ENCODE data around the gene SKOR1.

The SKOR1 gene

DNA sequence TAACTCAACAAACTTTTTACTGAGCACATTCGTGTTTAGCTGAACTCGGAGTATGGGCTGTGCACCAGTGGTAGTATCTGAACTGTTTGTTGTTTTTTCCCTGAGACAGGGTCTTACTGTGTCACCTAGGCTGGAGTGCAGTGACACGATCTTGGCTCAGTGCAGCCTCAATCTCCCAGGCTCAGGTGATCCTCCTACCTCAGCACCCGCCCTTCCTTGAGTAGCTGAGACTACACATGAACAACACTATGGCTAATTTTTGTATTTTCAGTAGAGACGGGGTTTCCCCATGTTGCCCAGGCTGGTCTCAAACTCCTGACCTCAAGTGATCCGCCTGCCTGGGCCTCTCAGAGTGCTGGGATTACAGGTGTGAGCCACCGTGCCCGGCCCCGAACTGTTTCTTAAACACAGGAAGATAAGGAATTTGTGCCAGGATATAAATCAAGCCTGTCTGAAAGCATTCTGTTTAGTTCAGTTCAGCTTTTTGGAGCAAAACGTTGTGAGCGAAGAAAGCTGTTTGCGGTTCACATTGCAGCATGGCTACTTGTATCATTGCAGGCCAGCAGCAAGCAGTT, 40.4 kb upstream of the SKOR1 start:
- no peak for DNase-seq (ENCODE audit: low read depth)
- TF ChIP-seq, protein P1, sequence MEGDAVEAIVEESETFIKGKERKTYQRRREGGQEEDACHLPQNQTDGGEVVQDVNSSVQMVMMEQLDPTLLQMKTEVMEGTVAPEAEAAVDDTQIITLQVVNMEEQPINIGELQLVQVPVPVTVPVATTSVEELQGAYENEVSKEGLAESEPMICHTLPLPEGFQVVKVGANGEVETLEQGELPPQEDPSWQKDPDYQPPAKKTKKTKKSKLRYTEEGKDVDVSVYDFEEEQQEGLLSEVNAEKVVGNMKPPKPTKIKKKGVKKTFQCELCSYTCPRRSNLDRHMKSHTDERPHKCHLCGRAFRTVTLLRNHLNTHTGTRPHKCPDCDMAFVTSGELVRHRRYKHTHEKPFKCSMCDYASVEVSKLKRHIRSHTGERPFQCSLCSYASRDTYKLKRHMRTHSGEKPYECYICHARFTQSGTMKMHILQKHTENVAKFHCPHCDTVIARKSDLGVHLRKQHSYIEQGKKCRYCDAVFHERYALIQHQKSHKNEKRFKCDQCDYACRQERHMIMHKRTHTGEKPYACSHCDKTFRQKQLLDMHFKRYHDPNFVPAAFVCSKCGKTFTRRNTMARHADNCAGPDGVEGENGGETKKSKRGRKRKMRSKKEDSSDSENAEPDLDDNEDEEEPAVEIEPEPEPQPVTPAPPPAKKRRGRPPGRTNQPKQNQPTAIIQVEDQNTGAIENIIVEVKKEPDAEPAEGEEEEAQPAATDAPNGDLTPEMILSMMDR (conservative IDR thresholded peaks at IDR 0.05; ENCODE audit: low read length), result no peak

GRCh38 chr15:67785431-67785830, 39.9 kb upstream of the SKOR1 start:
- TF ChIP-seq, protein P1 (conservative IDR thresholded peaks at IDR 0.05; ENCODE audit: low read length), result no peak
- H3K4me3 ChIP-seq (ENCODE audit: low read length), result no peak overlapping the region
- DNase-seq (ENCODE audit: low read depth), result no peak

More for the DNA sequence above, 40.4 kb upstream of the SKOR1 start:
- H3K4me3 ChIP-seq (ENCODE audit: low read length), result no peak overlapping the region

DNA sequence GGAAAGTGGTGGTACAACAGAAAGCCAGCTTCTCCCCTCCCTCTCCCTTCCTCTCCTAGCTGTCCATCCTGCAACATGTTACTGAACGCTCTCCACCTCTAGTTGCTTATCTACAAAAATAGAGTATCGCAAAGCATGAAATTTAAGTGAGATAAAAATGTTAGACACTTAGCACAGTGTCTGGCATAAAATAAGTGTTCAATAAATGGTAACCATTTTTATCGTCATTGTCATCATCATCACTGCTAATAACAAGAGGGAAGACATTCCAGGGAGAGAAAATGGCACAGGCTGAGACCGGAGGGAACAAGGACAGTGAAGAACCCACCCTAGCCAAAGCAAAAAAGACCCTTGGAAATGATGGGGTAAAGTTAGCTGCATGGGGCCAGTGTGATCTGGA, 38.7 kb upstream of the SKOR1 start:
- no peak overlapping the region for H3K4me3 ChIP-seq (ENCODE audit: low read length)
- no peak for DNase-seq (ENCODE audit: low read depth)
- TF ChIP-seq, protein P1 (conservative IDR thresholded peaks at IDR 0.05; ENCODE audit: low read length), result no peak

DNA sequence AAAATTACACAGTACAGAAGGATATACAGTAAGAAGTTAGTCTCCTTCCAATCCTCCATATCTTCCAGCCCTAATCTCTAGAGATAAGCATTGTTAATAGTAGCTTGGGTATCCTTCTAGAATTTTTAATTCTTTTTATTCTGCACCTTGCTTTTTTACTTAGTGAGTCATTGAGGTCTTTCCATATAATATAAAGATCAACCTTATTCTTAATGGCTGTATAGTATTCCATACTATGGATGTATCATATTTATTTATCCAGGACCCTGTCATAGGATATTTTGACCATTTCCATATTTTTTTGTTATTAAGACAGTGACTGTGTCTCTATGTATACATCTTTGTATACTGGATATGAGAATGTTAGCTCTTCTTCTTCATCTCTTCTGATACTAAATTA, 36.3 kb upstream of the SKOR1 start:
- TF ChIP-seq, protein P1 (conservative IDR thresholded peaks at IDR 0.05; ENCODE audit: low read length), result no peak
- H3K4me3 ChIP-seq (ENCODE audit: low read length), result no peak overlapping the region
- DNase-seq (ENCODE audit: low read depth), result no peak

DNA sequence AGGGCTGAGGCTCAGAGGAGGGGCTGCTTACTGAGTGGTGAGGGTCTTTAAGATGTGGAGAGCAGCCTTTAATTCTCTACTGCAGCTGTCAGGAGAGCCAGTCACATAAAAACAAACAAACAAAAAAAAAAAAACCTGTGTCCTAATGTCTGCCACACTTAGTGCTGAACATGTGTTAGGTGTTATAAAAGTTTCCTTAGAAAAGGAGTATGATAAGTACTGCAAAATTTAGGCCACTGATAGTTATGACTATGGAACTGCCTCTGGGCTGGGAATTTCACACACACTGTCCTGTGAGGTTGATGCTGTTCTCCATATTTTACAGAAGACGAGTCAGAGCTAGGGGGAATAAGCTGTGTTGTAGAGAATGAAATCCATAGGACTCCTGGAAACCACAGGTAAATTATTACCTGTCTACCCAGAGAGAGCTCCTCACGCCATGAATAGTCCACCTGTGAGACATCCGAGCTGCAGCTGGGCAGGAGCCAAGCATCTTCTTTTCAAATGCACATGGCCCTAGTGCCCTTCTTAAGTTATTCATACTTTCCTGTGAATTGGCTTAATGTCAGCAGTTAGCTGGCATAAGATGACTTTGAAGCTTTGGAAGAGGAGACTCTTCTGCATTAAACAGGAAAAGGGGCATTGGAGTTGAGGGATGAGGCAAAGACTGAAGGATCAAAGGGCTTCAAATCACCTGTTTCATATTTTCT, 34.5 kb upstream of the SKOR1 start:
- TF ChIP-seq, protein P1 (conservative IDR thresholded peaks at IDR 0.05; ENCODE audit: low read length), result no peak
- DNase-seq (ENCODE audit: low read depth), result no peak
- H3K4me3 ChIP-seq (ENCODE audit: low read length), result no peak overlapping the region

DNA sequence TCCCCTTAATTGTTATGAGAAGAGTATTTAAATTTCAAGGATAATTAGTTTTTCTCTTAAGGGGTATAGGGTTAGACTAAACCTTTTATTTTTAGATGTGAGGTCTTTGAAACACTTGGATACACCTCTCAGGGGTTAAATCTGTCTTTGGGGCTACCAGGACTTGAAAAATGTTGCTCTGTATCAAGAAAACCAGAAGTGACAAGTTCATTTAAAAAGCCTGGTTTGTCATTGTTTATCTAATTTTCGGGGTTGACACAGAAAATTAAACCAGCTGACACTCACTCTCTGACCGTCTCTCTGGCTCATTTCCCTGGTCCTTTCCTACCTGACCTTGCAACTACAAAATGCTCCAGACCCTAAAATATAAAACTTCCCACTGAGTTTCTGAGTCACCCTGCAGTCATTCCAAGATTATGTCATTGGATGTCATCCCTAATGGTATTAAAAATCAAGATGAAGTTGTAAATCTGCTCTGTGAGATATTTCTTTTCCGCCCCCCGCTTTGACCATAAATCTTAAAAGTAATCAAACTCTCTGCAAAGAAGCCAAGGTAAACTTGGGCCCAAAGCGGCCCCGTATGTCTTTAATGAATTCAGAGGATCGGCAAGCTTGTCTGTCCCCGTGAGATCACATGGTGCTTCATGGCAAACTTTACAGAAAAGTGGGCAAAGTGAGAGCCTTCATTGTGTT, 32.9 kb upstream of the SKOR1 start:
- TF ChIP-seq, protein P1 (conservative IDR thresholded peaks at IDR 0.05; ENCODE audit: low read length), result no peak
- DNase-seq (ENCODE audit: low read depth), result no peak
- H3K4me3 ChIP-seq (ENCODE audit: low read length), result no peak overlapping the region

All from AG10803 (cell line).